Measurements from ENCODE around the gene ABTB2.

The ABTB2 gene

DNA sequence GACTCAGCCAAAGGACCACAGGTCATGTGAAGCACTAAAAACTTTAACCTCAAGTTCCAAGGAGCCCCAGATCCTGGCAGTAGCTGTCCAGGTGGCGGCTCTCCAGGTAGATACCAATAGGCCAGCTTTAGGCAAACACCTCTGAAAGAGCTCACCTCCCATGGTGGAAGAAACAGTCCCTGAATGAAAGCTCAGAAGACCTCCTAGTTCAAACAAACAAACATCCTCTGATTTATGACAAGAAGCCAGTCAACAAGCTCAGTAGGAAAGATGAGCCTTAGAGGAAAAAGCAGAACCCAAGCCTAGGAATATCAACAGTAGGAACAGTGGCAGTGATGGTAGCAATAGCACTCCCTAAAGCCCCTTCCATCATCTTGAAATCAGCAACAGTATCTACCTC lies 17.2 kb downstream of the ABTB2 start:
- DNase-seq, result no peak

- no peak for DNase-seq
Observed at GRCh38 chr11:34339149-34340064, 18.4 kb downstream of the ABTB2 start.

- DNase-seq, result no peak
Observed at GRCh38 chr11:34337016-34337415, 20.8 kb downstream of the ABTB2 start.

DNA sequence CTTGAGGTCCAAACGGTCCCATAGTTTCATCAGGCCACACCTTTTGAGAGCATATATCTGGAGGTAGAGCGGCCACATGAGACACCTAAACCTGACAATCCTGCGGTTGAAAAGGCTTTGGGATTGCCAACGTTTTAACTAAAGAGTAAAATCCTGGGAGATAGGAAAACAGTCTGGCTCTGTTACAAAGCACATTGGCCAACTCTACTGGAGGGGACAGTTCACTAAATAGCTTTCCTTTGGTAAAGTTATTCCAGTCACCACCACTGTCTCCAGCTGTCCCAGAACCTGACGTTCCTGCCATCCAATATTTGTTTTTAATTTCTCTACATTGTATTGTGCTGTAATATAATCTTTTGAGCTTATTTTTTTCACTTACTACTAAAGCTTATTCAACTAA lies 22.0 kb downstream of the ABTB2 start:
- no peak for DNase-seq

GRCh38 chr11:34335331-34335730 lies 22.5 kb downstream of the ABTB2 start:
- DNase-seq, result no peak

DNA sequence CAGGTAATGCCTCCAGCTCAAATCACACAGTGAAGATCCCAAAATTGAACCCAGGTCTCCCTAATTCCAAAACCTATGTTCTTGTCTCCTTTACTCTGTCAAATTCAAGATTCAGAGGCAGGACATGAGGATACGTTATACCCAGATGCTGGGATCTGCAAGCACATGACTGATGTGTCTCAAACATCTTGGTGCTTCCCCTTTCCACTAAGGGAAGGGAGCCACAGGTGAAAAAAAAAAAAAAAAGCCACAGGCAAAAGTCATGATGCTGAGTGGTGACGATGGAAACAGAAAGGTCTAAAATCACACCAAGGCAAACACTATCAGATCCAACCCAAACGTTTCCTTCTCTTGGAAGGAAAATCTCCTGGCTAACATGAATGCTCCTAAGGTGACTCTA lies 24.0 kb downstream of the ABTB2 start:
- DNase-seq, result no peak

DNA sequence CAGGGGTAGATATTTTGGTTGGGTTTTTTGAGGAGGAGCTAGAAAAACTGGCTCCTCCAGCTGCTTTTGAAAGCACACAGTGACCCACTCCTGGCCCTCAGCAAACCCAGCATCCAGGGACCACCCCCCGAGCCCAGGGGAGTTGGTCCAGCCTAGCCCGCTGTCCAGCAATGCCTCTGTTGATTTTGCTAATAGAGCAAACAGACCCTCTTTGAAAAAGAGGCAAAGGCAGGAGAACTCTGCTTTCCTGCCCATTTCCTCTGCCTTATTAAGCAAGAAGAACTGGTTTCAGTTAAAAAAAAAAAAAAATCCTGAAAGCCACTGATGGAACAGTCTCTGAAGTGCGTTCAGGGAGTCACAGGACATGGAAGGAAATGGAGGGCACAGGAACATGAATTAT lies 25.3 kb downstream of the ABTB2 start:
- DNase-seq, result no peak

DNA sequence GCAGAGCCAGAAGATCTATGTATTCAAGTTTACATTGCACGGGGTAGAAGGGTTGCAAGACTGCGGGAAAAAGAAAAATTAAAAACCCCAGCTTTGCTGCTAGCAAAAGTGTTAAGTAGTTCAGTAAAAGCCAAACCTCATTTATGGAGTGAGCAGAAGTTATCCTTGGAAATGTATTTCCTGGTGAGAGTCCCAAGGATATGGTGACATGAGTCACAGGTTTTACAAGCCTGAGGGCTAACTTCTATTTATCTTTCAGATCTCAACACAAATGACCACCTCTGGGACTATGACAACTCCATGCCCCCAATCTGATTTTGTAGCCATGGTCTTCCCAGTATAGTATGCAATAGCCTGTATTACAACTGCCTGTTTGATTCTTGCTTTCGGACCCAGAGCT lies 26.1 kb downstream of the ABTB2 start:
- no peak for DNase-seq

DNA sequence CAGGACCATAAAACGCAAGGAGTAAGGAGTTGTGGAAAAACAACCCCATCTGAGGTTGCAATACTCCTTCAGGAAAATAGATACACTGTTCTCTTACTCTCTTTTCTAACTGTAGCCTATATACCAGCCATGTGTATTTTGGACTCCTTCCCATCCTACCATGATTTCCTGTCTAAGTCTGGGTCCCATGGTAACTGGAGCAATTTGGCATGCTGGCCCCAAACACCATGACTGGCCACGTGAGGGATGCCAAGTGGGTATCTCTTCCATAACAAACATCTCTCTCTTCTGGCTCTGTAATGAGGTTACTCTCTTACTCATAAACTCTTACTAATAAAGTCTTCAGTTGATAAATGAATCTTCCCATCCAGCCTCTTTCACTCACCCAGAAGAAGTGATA lies 26.5 kb downstream of the ABTB2 start:
- no peak for DNase-seq

DNA sequence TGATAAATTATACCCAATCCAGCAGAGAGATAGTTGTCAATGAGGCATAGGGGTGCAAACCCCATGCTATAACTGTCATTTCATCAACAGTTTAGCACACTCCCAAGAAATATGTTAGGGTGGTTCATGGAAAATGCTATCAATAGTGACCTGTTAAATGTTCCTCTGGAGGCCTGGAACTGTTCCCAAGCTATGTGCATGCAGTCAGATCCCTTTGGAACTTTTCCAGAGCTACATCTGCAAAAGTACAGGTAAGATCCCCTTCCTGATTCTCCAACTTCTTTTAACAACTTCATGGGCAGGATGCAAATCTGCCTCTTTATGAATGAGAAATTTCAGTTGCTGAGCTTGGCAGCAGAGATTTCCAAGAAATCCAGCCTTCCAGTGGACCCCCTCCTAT lies 27.2 kb downstream of the ABTB2 start:
- DNase-seq, result no peak

DNA sequence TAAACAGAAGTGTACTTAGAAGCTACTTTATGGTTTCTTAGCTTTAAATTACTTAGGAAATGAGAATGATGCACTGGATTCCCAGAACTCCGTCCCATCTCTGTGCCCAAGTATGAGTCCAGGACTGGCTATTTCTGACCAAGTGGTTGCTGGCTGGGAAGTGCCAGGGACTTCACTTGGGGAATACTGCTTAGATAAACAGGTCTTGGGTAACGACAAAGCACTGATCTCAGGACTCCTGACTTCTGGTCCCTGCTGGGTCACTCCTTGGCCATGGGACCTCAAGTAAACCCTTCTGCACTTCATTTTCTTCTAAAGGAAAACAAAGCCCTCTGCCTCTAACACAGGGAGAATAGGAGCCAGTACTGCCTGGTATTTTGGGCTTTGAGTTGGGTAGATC lies 27.9 kb downstream of the ABTB2 start:
- DNase-seq, result no peak

- no peak for DNase-seq
Observed at GRCh38 chr11:34328632-34328910, 29.2 kb downstream of the ABTB2 start.

DNA sequence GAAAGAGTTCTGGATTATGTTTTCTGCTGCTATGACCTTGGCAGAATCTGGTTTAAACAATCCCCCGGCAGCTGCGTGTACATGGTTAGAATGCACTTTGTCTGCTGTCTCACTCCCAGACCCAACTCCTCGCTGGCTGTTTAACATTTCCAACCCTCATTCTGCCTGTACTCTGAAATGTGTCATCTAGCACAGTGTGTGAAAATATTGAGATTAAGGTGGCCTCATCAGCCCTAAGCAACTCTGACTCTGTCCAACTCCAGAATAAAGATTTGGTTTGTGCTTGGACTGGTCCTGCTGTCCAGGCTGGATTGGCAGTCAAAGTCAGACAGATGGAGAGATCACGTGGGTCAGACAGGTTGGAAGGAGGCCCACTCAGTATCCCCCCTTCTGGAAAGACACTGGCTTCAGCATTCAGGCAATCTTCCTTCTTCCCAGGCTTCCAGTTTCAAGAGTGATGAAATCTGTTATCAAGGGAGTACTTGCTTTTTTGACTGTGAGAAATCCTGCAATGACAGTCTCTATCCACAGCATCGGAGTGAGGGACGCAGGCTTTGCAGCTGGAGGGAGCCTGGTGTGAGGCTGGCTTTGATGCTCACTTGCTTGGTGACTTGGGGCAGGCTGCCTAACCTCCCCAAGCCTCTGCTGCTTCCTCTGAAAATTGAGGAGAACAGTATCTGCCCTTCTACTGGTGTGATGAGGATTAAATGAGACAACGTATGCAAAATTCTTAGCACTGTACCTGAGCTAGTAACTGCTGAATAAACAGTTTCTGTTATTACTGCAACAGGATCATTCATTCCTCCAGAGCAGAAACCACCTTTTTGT lies 29.8 kb downstream of the ABTB2 start:
- no peak for DNase-seq

DNA sequence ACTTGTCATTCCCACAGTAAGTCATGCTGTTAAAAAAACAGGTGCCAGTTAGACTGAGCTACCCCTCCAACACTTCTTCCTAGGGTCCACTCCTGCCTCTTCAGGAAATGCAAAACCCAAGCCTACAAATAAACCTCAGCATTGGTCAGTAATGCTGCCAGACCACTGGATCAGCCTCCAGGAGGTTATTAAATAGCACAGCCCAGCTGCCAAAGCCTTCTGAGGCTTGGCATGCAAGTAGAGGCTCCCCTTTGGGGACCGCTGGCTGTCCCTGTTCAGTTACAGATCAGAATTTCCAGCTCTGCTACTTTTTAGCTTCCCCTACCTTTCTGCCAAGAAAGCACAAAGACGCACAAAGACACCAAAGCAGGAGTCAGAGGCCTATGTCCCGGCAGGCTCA lies 33.3 kb downstream of the ABTB2 start:
- no peak for DNase-seq

DNA sequence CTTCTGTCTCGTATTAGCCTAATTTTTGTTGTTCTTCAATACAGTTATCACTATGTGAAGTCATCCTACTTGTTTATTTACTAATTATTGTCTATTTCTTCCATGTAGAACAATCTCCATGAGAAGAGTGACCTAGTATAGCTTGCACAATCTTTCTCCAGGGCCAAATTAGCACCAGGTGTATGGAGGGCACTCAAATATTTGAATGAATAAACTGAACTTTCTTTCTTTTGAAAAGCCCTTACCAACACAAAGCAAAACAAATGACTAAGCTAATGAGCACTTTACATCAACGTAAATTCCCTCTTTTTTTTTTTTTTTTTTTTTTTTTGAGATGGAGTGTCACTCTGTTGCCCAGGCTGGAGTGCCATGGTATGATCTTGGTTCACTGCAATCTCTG lies 34.2 kb downstream of the ABTB2 start:
- DNase-seq, result no peak

GRCh38 chr11:34318111-34319037 lies 39.4 kb downstream of the ABTB2 start:
- no peak for DNase-seq

- DNase-seq, result no peak
Observed at GRCh38 chr11:34317666-34318065, 40.1 kb downstream of the ABTB2 start.

DNA sequence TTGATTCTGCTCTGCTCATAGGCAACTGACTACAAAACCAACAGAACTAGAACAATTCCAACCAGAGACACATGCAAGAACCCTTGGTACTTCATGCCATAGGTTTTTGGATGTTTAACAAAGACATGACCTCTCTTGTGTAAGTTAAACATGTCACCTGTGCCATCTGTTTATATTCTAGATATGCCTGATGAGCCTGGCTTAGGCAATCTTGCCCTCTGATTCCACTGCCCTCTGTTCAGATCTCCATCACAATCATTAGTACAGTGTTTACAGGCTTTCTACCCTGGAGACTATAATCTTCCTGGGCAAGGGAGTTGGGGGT lies 40.8 kb downstream of the ABTB2 start:
- no peak for DNase-seq

GRCh38 chr11:34316347-34317035 lies 41.3 kb downstream of the ABTB2 start:
- no peak for DNase-seq

- DNase-seq, result no peak
Observed at GRCh38 chr11:34315394-34315793, 42.4 kb downstream of the ABTB2 start.

DNA sequence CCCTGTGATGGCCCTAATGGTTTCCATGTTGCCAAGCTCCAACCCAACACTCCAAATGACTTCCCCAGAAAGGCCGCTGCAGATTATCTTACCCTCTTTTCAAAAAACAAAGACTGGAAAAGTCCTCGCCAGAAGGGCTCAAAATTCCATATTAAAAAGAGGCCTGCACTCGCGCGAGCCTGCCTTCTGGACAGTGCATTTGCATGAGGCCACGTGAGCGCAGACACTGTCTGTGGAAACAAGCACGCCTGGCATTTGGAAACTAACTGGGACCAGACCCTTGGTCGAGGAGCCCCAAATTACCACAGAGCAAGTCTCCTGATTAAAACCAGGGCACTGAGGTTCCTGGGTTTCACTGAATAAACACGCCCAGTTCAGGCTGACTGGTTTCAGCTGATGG lies 42.9 kb downstream of the ABTB2 start:
- no peak for DNase-seq

DNA sequence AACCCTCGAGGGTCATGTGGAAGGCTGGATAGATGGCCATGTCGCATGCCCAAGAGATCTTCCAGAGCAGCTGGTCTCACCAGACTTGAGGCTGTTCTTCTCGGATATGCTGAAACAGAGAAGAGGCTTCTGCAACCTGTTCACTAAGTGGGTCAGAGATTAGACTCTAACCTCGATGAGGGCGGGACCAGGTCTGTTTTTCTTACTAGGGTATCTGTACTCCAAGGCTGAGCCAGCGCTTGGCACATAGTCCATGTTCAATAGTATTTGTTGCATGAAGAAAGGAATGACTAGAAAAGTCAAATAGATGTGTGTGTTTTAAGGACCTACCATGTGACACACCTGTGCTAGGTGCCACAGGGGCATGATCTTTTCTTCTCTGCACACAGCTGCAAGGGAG lies 43.6 kb downstream of the ABTB2 start:
- DNase-seq, result no peak

GRCh38 chr11:34313099-34313517 lies 44.7 kb downstream of the ABTB2 start:
- no peak for DNase-seq

Data from T-helper 1 cell (primary cell).